IMR-90 (cell line): Measurements from ENCODE around the gene COMMD1.

ENCODE experiments used
- CEBPB ChIP-seq: IDR thresholded peaks from 2 replicates; pipeline ENCODE4 v1.6.1; 2012; ENCODE audit warnings: low read depth, low read length, improper control_type of control experiment
- CHD1 ChIP-seq: IDR thresholded peaks from 2 replicates; pipeline ENCODE4 v1.6.1; 2012; ENCODE audit warnings: low read depth, low read length, improper control_type of control experiment
- CTCF ChIP-seq: conservative IDR thresholded peaks from 2 replicates; pipeline ENCODE4 v1.5.1; 2012; ENCODE audit warnings: mild to moderate bottlenecking, low read depth, low read length, improper control_type of control experiment
- ELK1 ChIP-seq: fragments of 150-350 bp; IDR thresholded peaks from 2 replicates; pipeline ENCODE4 v1.6.1; 2016; ENCODE audit warnings: low read depth, mild to moderate bottlenecking, low read length, moderate library complexity, borderline replicate concordance
- FOS ChIP-seq: fragments of 150-350 bp; IDR thresholded peaks from 2 replicates; pipeline ENCODE4 v1.6.1; 2016; ENCODE audit warnings: low read depth, low read length
- MAZ ChIP-seq: IDR thresholded peaks from 2 replicates; pipeline ENCODE4 v1.6.1; 2012; ENCODE audit warnings: low read depth, mild to moderate bottlenecking, low read length, improper control_type of control experiment, moderate library complexity, borderline replicate concordance
- MXI1 ChIP-seq: IDR thresholded peaks from 2 replicates; pipeline ENCODE4 v1.6.1; 2012; ENCODE audit warnings: low read depth, mild to moderate bottlenecking, low read length, moderate library complexity, borderline replicate concordance
- NFE2L2 ChIP-seq: fragments of 150-350 bp; IDR thresholded peaks from 2 replicates; pipeline ENCODE4 v1.6.1; 2016; ENCODE audit warnings: low read depth, mild to moderate bottlenecking, low read length
- POLR2A ChIP-seq: IDR thresholded peaks from 2 replicates; pipeline ENCODE4 v1.6.1; 2012; ENCODE audit warnings: mild to moderate bottlenecking, low read depth, low read length
- RAD21 ChIP-seq: IDR thresholded peaks from 2 replicates; pipeline ENCODE4 v1.6.1; 2012; ENCODE audit warnings: low read length, improper control_type of control experiment
- RCOR1 ChIP-seq: IDR thresholded peaks from 2 replicates; pipeline ENCODE4 v1.6.1; 2012; ENCODE audit warnings: mild to moderate bottlenecking, low read length, improper control_type of control experiment; ENCODE audit not compliant: insufficient replicate concordance
- RFX5 ChIP-seq: IDR thresholded peaks from 2 replicates; pipeline ENCODE4 v1.8.0; 2012; ENCODE audit warnings: low read depth, mild to moderate bottlenecking, low read length, moderate library complexity
- SMC3 ChIP-seq: fragments of 150-350 bp; IDR thresholded peaks from 2 replicates; pipeline ENCODE4 v1.6.1; 2016; ENCODE audit warnings: low read depth, mild to moderate bottlenecking, antibody characterized with exemption, low read length, moderate library complexity
- USF2 ChIP-seq: fragments of 150-350 bp; IDR thresholded peaks from 2 replicates; pipeline ENCODE4 v1.6.1; 2017; ENCODE audit warnings: mild to moderate bottlenecking, antibody characterized with exemption, low read length, low read depth

- no peak for TF ChIP-seq CTCF
- no peak for TF ChIP-seq RAD21
- TF ChIP-seq FOS, result no peak
- no peak for TF ChIP-seq RFX5
- TF ChIP-seq MXI1, result no peak
- TF ChIP-seq POLR2A, result no peak
- no peak for TF ChIP-seq SMC3
- TF ChIP-seq CHD1, result no peak
- no peak for TF ChIP-seq ELK1
- no peak for TF ChIP-seq USF2
- no peak for TF ChIP-seq NFE2L2
- peak; percentile 17; the same call in 1 of the 2 replicates for TF ChIP-seq CEBPB
- TF ChIP-seq MAZ, result no peak
- no peak for TF ChIP-seq RCOR1
Observed at GRCh38 chr2:62030902-62031301, 125.4 kb downstream of the COMMD1 start.
